ENCODE results near the gene NEURL3. TPM values are rescaled to one million over a fixed set of nuclear protein-coding genes. Genes with fewer than 3 reads are reported as not detected.

NEURL3 gene
- total RNA-seq, 1 donor from 2014 or later = not detected

DNA sequence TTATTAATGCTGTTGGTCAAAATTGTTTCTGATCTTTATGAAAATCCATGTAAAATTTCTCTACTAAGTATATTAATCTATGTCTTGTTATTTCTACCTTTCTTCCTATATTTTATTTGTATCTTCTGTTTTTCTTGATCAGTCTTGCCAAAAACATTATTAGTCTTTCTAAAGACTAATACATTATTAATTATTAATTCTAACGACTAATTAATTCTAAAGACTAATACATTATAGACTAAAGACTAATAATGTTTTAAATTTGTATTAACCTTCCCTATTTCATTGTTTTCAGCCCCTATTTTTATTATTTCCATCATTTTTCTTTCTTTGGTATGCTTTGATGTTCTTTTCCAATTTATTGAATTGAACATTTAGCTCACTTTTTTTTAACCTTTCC lies 27.7 kb downstream of the NEURL3 start:
- DNase-seq (ENCODE audit: extremely low spot score, unreplicated experiment) = no peak
- H3K4me3 Mint-ChIP-seq (ENCODE audit: unreplicated experiment) = no peak overlapping the region
- H3K9me3 Mint-ChIP-seq (ENCODE audit: unreplicated experiment) = peaks cover 4% of the 10 kb centered on the region
- H3K36me3 Mint-ChIP-seq (ENCODE audit: unreplicated experiment) = no peaks in the 10 kb centered on the region
- H3K27ac Mint-ChIP-seq (ENCODE audit: unreplicated experiment) = no peak overlapping the region
- no peaks in the 10 kb centered on the region for H3K4me1 Mint-ChIP-seq (ENCODE audit: unreplicated experiment)
- TF ChIP-seq, protein P1, sequence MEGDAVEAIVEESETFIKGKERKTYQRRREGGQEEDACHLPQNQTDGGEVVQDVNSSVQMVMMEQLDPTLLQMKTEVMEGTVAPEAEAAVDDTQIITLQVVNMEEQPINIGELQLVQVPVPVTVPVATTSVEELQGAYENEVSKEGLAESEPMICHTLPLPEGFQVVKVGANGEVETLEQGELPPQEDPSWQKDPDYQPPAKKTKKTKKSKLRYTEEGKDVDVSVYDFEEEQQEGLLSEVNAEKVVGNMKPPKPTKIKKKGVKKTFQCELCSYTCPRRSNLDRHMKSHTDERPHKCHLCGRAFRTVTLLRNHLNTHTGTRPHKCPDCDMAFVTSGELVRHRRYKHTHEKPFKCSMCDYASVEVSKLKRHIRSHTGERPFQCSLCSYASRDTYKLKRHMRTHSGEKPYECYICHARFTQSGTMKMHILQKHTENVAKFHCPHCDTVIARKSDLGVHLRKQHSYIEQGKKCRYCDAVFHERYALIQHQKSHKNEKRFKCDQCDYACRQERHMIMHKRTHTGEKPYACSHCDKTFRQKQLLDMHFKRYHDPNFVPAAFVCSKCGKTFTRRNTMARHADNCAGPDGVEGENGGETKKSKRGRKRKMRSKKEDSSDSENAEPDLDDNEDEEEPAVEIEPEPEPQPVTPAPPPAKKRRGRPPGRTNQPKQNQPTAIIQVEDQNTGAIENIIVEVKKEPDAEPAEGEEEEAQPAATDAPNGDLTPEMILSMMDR (IDR thresholded peaks at IDR 0.05) = no peak
- H3K27me3 Mint-ChIP-seq (ENCODE audit: unreplicated experiment) = peaks cover 53% of the 10 kb centered on the region

- Mint-ChIP-seq H3K36me3 (ENCODE audit: unreplicated experiment) (no peaks in the 10 kb centered on the region), H3K9me3 (ENCODE audit: unreplicated experiment) (no peaks in the 10 kb centered on the region), H3K27me3 (ENCODE audit: unreplicated experiment) (peaks cover 38% of the 10 kb centered on the region), H3K4me3 (ENCODE audit: unreplicated experiment) (no peak overlapping the region), H3K27ac (ENCODE audit: unreplicated experiment) (no peak overlapping the region), H3K4me1 (ENCODE audit: unreplicated experiment) (no peaks in the 10 kb centered on the region)
- no peak for DNase-seq (ENCODE audit: extremely low spot score, unreplicated experiment)
- TF ChIP-seq, protein P1 (IDR thresholded peaks at IDR 0.05) = no peak
Measured at GRCh38 chr2:96471772-96472171, 33.4 kb downstream of the NEURL3 start.

DNA sequence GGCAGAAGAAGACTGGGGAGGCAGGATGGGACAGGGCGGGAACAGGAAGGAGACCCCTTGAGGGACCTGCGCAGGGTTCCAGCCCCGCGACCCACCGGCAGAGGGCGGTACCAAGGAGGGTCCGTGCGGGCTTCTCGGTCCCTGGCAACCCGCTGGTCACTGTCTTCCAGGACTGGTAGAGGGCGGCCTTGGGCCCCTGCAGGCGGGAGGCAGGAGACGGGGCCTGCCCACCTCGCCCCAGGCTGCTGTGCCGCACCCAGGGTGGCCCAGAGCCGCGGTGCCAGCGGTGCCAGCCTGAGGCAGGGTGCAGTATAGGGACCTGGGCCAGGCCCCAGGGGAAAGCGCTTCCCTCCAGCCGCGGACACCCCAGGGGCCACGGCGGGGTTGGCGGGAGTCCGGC lies 34.5 kb downstream of the NEURL3 start:
- DNase-seq (ENCODE audit: extremely low spot score, unreplicated experiment) = no peak
- Mint-ChIP-seq H3K27ac (ENCODE audit: unreplicated experiment) (no peak overlapping the region), H3K36me3 (ENCODE audit: unreplicated experiment) (no peaks in the 10 kb centered on the region), H3K4me1 (ENCODE audit: unreplicated experiment) (no peaks in the 10 kb centered on the region), H3K4me3 (ENCODE audit: unreplicated experiment) (no peak overlapping the region), H3K27me3 (ENCODE audit: unreplicated experiment) (peaks cover 33% of the 10 kb centered on the region), H3K9me3 (ENCODE audit: unreplicated experiment) (no peaks in the 10 kb centered on the region)
- TF ChIP-seq, protein P1 (IDR thresholded peaks at IDR 0.05) = peak; percentile 42

DNA sequence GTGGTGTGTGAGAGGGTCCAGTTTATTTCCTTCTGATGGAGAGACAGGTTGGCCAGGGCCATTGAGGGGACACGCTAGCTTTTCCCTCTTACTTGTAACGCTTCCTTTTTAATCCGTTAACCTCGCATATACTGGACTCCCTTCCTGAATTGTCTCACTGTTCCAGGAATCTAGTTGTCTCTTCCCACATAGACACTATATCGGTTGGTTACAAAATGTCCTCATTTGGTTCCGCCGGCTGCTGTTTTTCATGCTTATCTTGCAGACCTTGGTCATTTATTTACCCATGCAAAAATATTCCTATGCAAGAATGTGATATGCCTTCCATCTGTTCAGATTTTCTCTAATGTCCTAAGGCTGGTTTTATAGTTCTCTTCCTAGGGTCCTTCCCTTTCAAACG lies 35.0 kb downstream of the NEURL3 start:
- TF ChIP-seq, protein P1 (IDR thresholded peaks at IDR 0.05) = no peak
- Mint-ChIP-seq H3K9me3 (ENCODE audit: unreplicated experiment) (no peaks in the 10 kb centered on the region), H3K27ac (ENCODE audit: unreplicated experiment) (no peak overlapping the region), H3K36me3 (ENCODE audit: unreplicated experiment) (no peaks in the 10 kb centered on the region), H3K4me1 (ENCODE audit: unreplicated experiment) (no peaks in the 10 kb centered on the region), H3K4me3 (ENCODE audit: unreplicated experiment) (no peak overlapping the region), H3K27me3 (ENCODE audit: unreplicated experiment) (peaks cover 33% of the 10 kb centered on the region)
- no peak for DNase-seq (ENCODE audit: extremely low spot score, unreplicated experiment)

DNA sequence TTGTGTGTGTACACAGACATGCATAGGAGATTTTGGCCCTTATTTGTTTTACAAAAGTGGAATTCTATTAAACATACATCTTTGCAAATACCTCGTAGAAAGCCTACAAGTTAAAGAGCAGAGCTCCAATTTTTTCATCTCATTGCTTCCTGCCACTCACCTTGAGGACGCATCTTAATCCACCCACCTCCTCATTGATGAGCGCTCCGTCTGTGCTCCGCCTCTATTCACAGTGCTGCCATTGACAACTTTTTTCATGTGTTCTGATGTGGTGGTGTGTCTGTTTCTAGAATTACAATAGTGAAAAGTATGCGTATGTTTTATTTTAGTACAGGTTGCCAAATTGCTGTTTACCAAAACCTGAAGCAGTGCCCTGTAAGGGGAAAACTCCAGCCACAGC lies 36.3 kb downstream of the NEURL3 start:
- H3K4me3 Mint-ChIP-seq (ENCODE audit: unreplicated experiment) = no peak overlapping the region

More for the DNA sequence above, 36.3 kb downstream of the NEURL3 start:
- no peaks in the 10 kb centered on the region for H3K36me3 Mint-ChIP-seq (ENCODE audit: unreplicated experiment)
- TF ChIP-seq, protein P1 (IDR thresholded peaks at IDR 0.05) = no peak
- H3K27ac Mint-ChIP-seq (ENCODE audit: unreplicated experiment) = no peak overlapping the region
- DNase-seq (ENCODE audit: extremely low spot score, unreplicated experiment) = no peak
- peaks cover 37% of the 10 kb centered on the region for H3K27me3 Mint-ChIP-seq (ENCODE audit: unreplicated experiment)
- H3K9me3 Mint-ChIP-seq (ENCODE audit: unreplicated experiment) = no peaks in the 10 kb centered on the region
- no peaks in the 10 kb centered on the region for H3K4me1 Mint-ChIP-seq (ENCODE audit: unreplicated experiment)
